HepG2 (cell line): Measurements from ENCODE around the gene ST6GALNAC2. TPM values are rescaled to one million over a fixed set of nuclear protein-coding genes. Genes with fewer than 3 reads are reported as not detected.

Experiments used
- EP300 ChIP-seq, 3 experiments: sonication (generic) in 1 of 3; formaldehyde crosslinking in 1 of 3; IDR thresholded peaks; 2 replicates each; pipeline versions ENCODE4 v1.5.1 to v1.6.1; 2011 to 2020; ENCODE audit warnings: low read depth in 2 of 3, low read length in 2 of 3, borderline replicate concordance in 1 of 3, improper control_type of control experiment in 1 of 3, mild to moderate bottlenecking in 1 of 3, missing genetic modification reagents in 1 of 3, moderate library complexity in 1 of 3
- HNRNPLL ChIP-seq: fragments of 200-400 bp; formaldehyde crosslinking; IDR thresholded peaks from 2 replicates; pipeline ENCODE4 v1.6.1; 2017; ENCODE audit warnings: mild to moderate bottlenecking, low read depth, low read length; ENCODE audit not compliant: poor library complexity, severe bottlenecking
- NFKB2 ChIP-seq: sonication (generic); formaldehyde crosslinking; IDR thresholded peaks from 2 replicates; pipeline ENCODE4 v1.4.0; 2020; ENCODE audit warnings: missing genetic modification reagents, borderline replicate concordance
- PRMT3 ChIP-seq: sonication (generic); formaldehyde crosslinking; IDR thresholded peaks from 2 replicates; pipeline ENCODE4 v1.8.1; 2022; ENCODE audit warnings: low read depth, mild to moderate bottlenecking, moderate library complexity, missing genetic modification reagents, borderline replicate concordance
- RAD21 ChIP-seq: fragments of 450-650 bp; formaldehyde crosslinking; IDR thresholded peaks from 2 replicates; pipeline ENCODE4 v1.5.0; 2020; ENCODE audit warnings: mild to moderate bottlenecking
- SALL2 ChIP-seq: sonication (generic); formaldehyde crosslinking; IDR thresholded peaks from 2 replicates; pipeline ENCODE4 v1.8.1; 2023; ENCODE audit warnings: mild to moderate bottlenecking, missing genetic modification reagents, inconsistent platforms
- TARDBP ChIP-seq: sonication (generic); formaldehyde crosslinking; IDR thresholded peaks from 2 replicates; pipeline ENCODE4 v1.8.0; 2022; ENCODE audit warnings: mild to moderate bottlenecking, missing genetic modification reagents
- ZBTB42 ChIP-seq: sonication (generic); formaldehyde crosslinking; IDR thresholded peaks from 2 replicates; pipeline ENCODE4 v1.5.0; 2020; ENCODE audit warnings: mild to moderate bottlenecking, missing genetic modification reagents
- ZEB1 ChIP-seq: IDR thresholded peaks from 2 replicates; pipeline ENCODE4 v1.6.1; 2012; ENCODE audit warnings: mild to moderate bottlenecking, low read depth, inconsistent platforms; ENCODE audit not compliant: insufficient replicate concordance
- ZFP37 ChIP-seq: sonication (generic); formaldehyde crosslinking; IDR thresholded peaks from 2 replicates; pipeline ENCODE4 v1.4.0; 2020; ENCODE audit warnings: missing genetic modification reagents, borderline replicate concordance
- ZKSCAN1 ChIP-seq: fragments of 150-350 bp; IDR thresholded peaks from 2 replicates; pipeline ENCODE4 v1.6.1; 2014; ENCODE audit warnings: low read length
- ZNF124 ChIP-seq: sonication (generic); formaldehyde crosslinking; IDR thresholded peaks from 2 replicates; pipeline ENCODE4 v1.4.0; 2020; ENCODE audit warnings: missing genetic modification reagents
- ZNF232 ChIP-seq: sonication (generic); formaldehyde crosslinking; IDR thresholded peaks from 2 replicates; pipeline ENCODE4 v1.4.0; 2020; ENCODE audit warnings: missing genetic modification reagents, borderline replicate concordance
- ZNF557 ChIP-seq: sonication (generic); formaldehyde crosslinking; IDR thresholded peaks from 2 replicates; pipeline ENCODE4 v1.4.0; 2020; ENCODE audit warnings: missing genetic modification reagents
- ZNF660 ChIP-seq: sonication (generic); formaldehyde crosslinking; IDR thresholded peaks from 2 replicates; pipeline ENCODE4 v1.5.1; 2020; ENCODE audit warnings: mild to moderate bottlenecking, low read depth, missing genetic modification reagents, borderline replicate concordance
- ZNF878 ChIP-seq: sonication (generic); formaldehyde crosslinking; IDR thresholded peaks from 2 replicates; pipeline ENCODE4 v1.8.1; 2023; ENCODE audit warnings: mild to moderate bottlenecking, missing genetic modification reagents, moderate library complexity
- polyA plus RNA-seq, 8 experiments: library from polyadenylated mRNA; depleted of rRNA in 3 of 8; stranded (reverse) in 7 of 8; unstranded in 1 of 8; fragments of >200 nt; fragmentation: Illumina TruSeq in 4 of 8; extraction: Trizol in 4 of 8; gene quantifications; 2 replicates each; pipeline versions ENCODE4 v1.2.1 to v1.2.3, GENCODE V29; 2011 to 2016; ENCODE audit warnings: low read depth in 4 of 8, missing spikeins in 1 of 8, mixed read lengths in 1 of 8; ENCODE audit not compliant: insufficient read depth in 1 of 8
- total RNA-seq, 5 experiments: library from RNA; depleted of rRNA; stranded (reverse); fragments of >200 nt; fragmentation: Illumina TruSeq; extraction: Trizol; gene quantifications; 2 replicates each; pipeline ENCODE4 v1.2.3, GENCODE V29; 2016; ENCODE audit warnings: low read depth in 1 of 5
- TF ChIP-seq, protein P1 (sequence below): sonication (generic); formaldehyde crosslinking; IDR thresholded peaks from 2 replicates; pipeline ENCODE4 v1.4.0; 2020; ENCODE audit warnings: mild to moderate bottlenecking, missing genetic modification reagents
- TF ChIP-seq, protein P2 (sequence below): sonication (generic); formaldehyde crosslinking; IDR thresholded peaks from 2 replicates; pipeline ENCODE4 v1.4.0; 2020; ENCODE audit warnings: missing genetic modification reagents
- TF ChIP-seq, protein P3 (sequence below): sonication (generic); formaldehyde crosslinking; IDR thresholded peaks from 2 replicates; pipeline ENCODE4 v1.4.0; 2020; ENCODE audit warnings: missing genetic modification reagents
- TF ChIP-seq, protein P4 (sequence below): sonication (generic); formaldehyde crosslinking; IDR thresholded peaks from 2 replicates; pipeline ENCODE4 v1.4.0; 2020; ENCODE audit warnings: mild to moderate bottlenecking, missing genetic modification reagents
- TF ChIP-seq, protein P5 (sequence below): sonication (generic); formaldehyde crosslinking; conservative IDR thresholded peaks from 2 replicates; pipeline ENCODE4 v1.5.0; 2020; ENCODE audit warnings: missing genetic modification reagents

Gene ST6GALNAC2
- total and polyA plus RNA-seq, 2 of the 13 experiments (the other 11 are each of a cell fraction or from before 2014, with no cell fraction given) = 0.12 to 0.49 TPM

DNA sequence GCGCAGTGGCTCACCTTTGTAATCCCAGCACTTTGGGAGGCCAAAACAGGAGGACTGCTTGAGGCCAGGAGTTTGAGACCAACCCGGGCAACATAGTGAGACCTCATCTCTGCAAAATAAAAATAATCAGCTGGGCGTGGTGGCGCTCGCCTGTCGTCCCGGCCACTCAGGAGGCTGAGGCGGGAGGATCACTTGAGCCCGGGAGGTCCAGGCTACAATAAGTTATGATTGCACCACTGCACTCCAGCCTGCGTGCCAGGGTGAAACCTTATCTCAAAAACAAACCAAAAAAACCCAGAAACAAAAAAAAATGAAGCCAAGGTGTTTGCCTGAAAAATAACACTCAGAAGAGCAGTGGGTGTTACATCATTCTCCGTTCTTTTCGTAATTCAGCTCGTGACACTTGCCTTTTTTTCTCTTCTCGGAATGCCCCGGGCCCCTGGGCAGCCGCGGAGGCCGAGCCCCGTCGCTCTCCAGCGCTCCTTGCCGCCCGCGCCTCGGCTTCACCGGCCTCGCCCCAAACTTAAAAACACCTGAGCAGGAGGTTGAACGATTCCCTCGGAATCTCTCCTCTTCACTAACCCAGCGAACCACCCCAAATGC lies 28.8 kb downstream of the ST6GALNAC2 start (continued):
- TF ChIP-seq, protein P1, sequence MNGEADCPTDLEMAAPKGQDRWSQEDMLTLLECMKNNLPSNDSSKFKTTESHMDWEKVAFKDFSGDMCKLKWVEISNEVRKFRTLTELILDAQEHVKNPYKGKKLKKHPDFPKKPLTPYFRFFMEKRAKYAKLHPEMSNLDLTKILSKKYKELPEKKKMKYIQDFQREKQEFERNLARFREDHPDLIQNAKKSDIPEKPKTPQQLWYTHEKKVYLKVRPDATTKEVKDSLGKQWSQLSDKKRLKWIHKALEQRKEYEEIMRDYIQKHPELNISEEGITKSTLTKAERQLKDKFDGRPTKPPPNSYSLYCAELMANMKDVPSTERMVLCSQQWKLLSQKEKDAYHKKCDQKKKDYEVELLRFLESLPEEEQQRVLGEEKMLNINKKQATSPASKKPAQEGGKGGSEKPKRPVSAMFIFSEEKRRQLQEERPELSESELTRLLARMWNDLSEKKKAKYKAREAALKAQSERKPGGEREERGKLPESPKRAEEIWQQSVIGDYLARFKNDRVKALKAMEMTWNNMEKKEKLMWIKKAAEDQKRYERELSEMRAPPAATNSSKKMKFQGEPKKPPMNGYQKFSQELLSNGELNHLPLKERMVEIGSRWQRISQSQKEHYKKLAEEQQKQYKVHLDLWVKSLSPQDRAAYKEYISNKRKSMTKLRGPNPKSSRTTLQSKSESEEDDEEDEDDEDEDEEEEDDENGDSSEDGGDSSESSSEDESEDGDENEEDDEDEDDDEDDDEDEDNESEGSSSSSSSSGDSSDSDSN (CRISPR knock-in tag) = 0 out of 2 replicates have a peak, but pooled peaks have one; percentile 3
- TF ChIP-seq EP300 (IDR thresholded peaks at IDR 0.05; ENCODE audit: low read depth in 2 of 2, low read length in 2 of 2) (0 out of 4 replicates have a peak, but pooled peaks of 1 of the 2 experiments have one; percentile 4), EP300 (CRISPR knock-in tag; IDR thresholded peaks at IDR 0.05; ENCODE audit: borderline replicate concordance) (no peak), ZBTB42 (CRISPR knock-in tag) (0 out of 2 replicates have a peak, but pooled peaks have one; percentile 24), TARDBP (CRISPR knock-in tag) (no peak; the same call in 1 of the 2 replicates), ZEB1 (no peak), ZNF557 (peak; percentile 58), ZNF878 (CRISPR knock-in tag) (peak; percentile 61), PRMT3 (CRISPR knock-in tag) (no peak), ZNF124 (CRISPR knock-in tag) (no peak), SALL2 (CRISPR knock-in tag) (peak; percentile 38; the same call in 1 of the 2 replicates), RAD21 (CRISPR knock-in tag) (peak; percentile 8; the same call in 1 of the 2 replicates), NFKB2 (no peak), ZNF660 (CRISPR knock-in tag) (no peak), ZFP37 (CRISPR knock-in tag) (0 out of 2 replicates have a peak, but pooled peaks have one; percentile 33), HNRNPLL (peak; percentile 66), ZKSCAN1 (no peak), ZNF232 (no peak; the same call in 1 of the 2 replicates)
- TF ChIP-seq, protein P2, sequence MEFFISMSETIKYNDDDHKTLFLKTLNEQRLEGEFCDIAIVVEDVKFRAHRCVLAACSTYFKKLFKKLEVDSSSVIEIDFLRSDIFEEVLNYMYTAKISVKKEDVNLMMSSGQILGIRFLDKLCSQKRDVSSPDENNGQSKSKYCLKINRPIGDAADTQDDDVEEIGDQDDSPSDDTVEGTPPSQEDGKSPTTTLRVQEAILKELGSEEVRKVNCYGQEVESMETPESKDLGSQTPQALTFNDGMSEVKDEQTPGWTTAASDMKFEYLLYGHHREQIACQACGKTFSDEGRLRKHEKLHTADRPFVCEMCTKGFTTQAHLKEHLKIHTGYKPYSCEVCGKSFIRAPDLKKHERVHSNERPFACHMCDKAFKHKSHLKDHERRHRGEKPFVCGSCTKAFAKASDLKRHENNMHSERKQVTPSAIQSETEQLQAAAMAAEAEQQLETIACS (CRISPR knock-in tag) = no peak; the same call in 1 of the 2 replicates
- TF ChIP-seq, protein P3, sequence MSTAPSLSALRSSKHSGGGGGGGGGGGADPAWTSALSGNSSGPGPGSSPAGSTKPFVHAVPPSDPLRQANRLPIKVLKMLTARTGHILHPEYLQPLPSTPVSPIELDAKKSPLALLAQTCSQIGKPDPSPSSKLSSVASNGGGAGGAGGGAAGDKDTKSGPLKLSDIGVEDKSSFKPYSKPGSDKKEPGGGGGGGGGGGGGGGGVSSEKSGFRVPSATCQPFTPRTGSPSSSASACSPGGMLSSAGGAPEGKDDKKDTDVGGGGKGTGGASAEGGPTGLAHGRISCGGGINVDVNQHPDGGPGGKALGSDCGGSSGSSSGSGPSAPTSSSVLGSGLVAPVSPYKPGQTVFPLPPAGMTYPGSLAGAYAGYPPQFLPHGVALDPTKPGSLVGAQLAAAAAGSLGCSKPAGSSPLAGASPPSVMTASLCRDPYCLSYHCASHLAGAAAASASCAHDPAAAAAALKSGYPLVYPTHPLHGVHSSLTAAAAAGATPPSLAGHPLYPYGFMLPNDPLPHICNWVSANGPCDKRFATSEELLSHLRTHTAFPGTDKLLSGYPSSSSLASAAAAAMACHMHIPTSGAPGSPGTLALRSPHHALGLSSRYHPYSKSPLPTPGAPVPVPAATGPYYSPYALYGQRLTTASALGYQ (CRISPR knock-in tag) = 0 out of 2 replicates have a peak, but pooled peaks have one; percentile 12
- TF ChIP-seq, protein P4, sequence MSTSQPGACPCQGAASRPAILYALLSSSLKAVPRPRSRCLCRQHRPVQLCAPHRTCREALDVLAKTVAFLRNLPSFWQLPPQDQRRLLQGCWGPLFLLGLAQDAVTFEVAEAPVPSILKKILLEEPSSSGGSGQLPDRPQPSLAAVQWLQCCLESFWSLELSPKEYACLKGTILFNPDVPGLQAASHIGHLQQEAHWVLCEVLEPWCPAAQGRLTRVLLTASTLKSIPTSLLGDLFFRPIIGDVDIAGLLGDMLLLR (CRISPR knock-in tag) = 0 out of 2 replicates have a peak, but pooled peaks have one; percentile 21
- TF ChIP-seq, protein P5, sequence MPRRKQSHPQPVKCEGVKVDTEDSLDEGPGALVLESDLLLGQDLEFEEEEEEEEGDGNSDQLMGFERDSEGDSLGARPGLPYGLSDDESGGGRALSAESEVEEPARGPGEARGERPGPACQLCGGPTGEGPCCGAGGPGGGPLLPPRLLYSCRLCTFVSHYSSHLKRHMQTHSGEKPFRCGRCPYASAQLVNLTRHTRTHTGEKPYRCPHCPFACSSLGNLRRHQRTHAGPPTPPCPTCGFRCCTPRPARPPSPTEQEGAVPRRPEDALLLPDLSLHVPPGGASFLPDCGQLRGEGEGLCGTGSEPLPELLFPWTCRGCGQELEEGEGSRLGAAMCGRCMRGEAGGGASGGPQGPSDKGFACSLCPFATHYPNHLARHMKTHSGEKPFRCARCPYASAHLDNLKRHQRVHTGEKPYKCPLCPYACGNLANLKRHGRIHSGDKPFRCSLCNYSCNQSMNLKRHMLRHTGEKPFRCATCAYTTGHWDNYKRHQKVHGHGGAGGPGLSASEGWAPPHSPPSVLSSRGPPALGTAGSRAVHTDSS (CRISPR knock-in tag) = 0 out of 2 replicates have a peak, but pooled peaks have one; percentile 74
